ENCODE data around the gene TRANK1. TPM values are rescaled to one million over a fixed set of nuclear protein-coding genes. Genes with fewer than 3 reads are reported as not detected.

Gene TRANK1
- total RNA-seq, 1 experiment from 2014 or later, result 10.3 TPM

GRCh38 chr3:36903119-36903882 lies 41.6 kb downstream of the TRANK1 start:
- Mint-ChIP-seq H3K36me3 (ENCODE audit: insufficient read depth, unreplicated experiment) (peaks cover 8% of the 10 kb centered on the region), H3K27me3 (ENCODE audit: unreplicated experiment) (no peaks in the 10 kb centered on the region), H3K4me1 (ENCODE audit: low read depth, unreplicated experiment) (peaks cover under 1% of the 10 kb centered on the region), H3K27ac (ENCODE audit: unreplicated experiment) (no peak overlapping the region), H3K4me3 (ENCODE audit: low read depth, unreplicated experiment) (no peak overlapping the region), H3K9me3 (ENCODE audit: low read depth, unreplicated experiment) (no peaks in the 10 kb centered on the region)
- intact Hi-C loops (cut with micrococcal nuclease; ENCODE audit: unreplicated experiment), result no loop called here
- no TSS peak for BruUV-seq (replicated peaks)
- CTCF ChIA-PET, result interaction anchor here (2.4 kb wide), 1 partner anchor 55 kb away, joined by 28 read pairs; no protein-coding TSS in a partner anchor
- no peak for TF ChIP-seq CTCF (IDR thresholded peaks at IDR 0.05; ENCODE audit: unreplicated experiment)
- DNase-seq, result no peak

- DNase-seq, result no peak
- no peaks in the 10 kb centered on the region for H3K27me3 Mint-ChIP-seq (ENCODE audit: unreplicated experiment)
- no peaks in the 10 kb centered on the region for H3K4me1 Mint-ChIP-seq (ENCODE audit: low read depth, unreplicated experiment)
- H3K4me3 Mint-ChIP-seq (ENCODE audit: low read depth, unreplicated experiment), result no peak overlapping the region
- no peaks in the 10 kb centered on the region for H3K9me3 Mint-ChIP-seq (ENCODE audit: low read depth, unreplicated experiment)
- no peaks in the 10 kb centered on the region for H3K36me3 Mint-ChIP-seq (ENCODE audit: insufficient read depth, unreplicated experiment)
- intact Hi-C loops (cut with micrococcal nuclease; ENCODE audit: unreplicated experiment), result no loop called here
- no peak for TF ChIP-seq CTCF (IDR thresholded peaks at IDR 0.05; ENCODE audit: unreplicated experiment)
- CTCF ChIA-PET, result no interaction called here
- H3K27ac Mint-ChIP-seq (ENCODE audit: unreplicated experiment), result no peak overlapping the region
- no TSS peak for BruUV-seq (replicated peaks)
Measured at GRCh38 chr3:36901588-36901987, 43.3 kb downstream of the TRANK1 start.

- intact Hi-C loops (cut with micrococcal nuclease; ENCODE audit: unreplicated experiment), result no loop called here
- H3K9me3 Mint-ChIP-seq (ENCODE audit: low read depth, unreplicated experiment), result no peaks in the 10 kb centered on the region
- no peak overlapping the region for H3K27ac Mint-ChIP-seq (ENCODE audit: unreplicated experiment)
- H3K27me3 Mint-ChIP-seq (ENCODE audit: unreplicated experiment), result no peaks in the 10 kb centered on the region
- no peaks in the 10 kb centered on the region for H3K36me3 Mint-ChIP-seq (ENCODE audit: insufficient read depth, unreplicated experiment)
- H3K4me1 Mint-ChIP-seq (ENCODE audit: low read depth, unreplicated experiment), result no peaks in the 10 kb centered on the region
- TF ChIP-seq CTCF (IDR thresholded peaks at IDR 0.05; ENCODE audit: unreplicated experiment), result no peak
- no peak overlapping the region for H3K4me3 Mint-ChIP-seq (ENCODE audit: low read depth, unreplicated experiment)
- no TSS peak for BruUV-seq (replicated peaks)
- CTCF ChIA-PET, result no interaction called here
- no peak for DNase-seq
Measured at GRCh38 chr3:36900474-36901443, 44.1 kb downstream of the TRANK1 start.

GRCh38 chr3:36895496-36896409 lies 49.1 kb downstream of the TRANK1 start:
- H3K36me3 Mint-ChIP-seq (ENCODE audit: insufficient read depth, unreplicated experiment), result no peaks in the 10 kb centered on the region
- intact Hi-C loops (cut with micrococcal nuclease; ENCODE audit: unreplicated experiment), result no loop called here
- no peak overlapping the region for H3K4me3 Mint-ChIP-seq (ENCODE audit: low read depth, unreplicated experiment)
- no peaks in the 10 kb centered on the region for H3K4me1 Mint-ChIP-seq (ENCODE audit: low read depth, unreplicated experiment)
- CTCF ChIA-PET, result no interaction called here
- H3K27ac Mint-ChIP-seq (ENCODE audit: unreplicated experiment), result no peak overlapping the region
- TF ChIP-seq CTCF (IDR thresholded peaks at IDR 0.05; ENCODE audit: unreplicated experiment), result no peak
- H3K27me3 Mint-ChIP-seq (ENCODE audit: unreplicated experiment), result no peaks in the 10 kb centered on the region
- H3K9me3 Mint-ChIP-seq (ENCODE audit: low read depth, unreplicated experiment), result no peaks in the 10 kb centered on the region
- no TSS peak for BruUV-seq (replicated peaks)
- no peak for DNase-seq
